Trophoblast cell (in vitro differentiated cells and primary cell): Measurements from ENCODE around the gene RNF182.
A peak's percentile ranks its signal among the peaks of the same experiment; 100 is the strongest.

Experiments used
- DNase-seq, 2 donors: peaks; one replicate each; pipeline ENCODE4 v3.0.0-alpha.2; 2016
- H2AFZ ChIP-seq: 2 replicates; pipeline ENCODE4 v1.6.1; 2013; ENCODE audit warnings: low read length, moderate library complexity, mild to moderate bottlenecking; ENCODE audit not compliant: insufficient read depth, poor library complexity
- H2AK5ac ChIP-seq: 2 replicates; pipeline ENCODE4 v1.6.1; 2013; ENCODE audit warnings: mild to moderate bottlenecking, low read length
- H2BK120ac ChIP-seq: 2 replicates; pipeline ENCODE4 v1.6.1; 2013; ENCODE audit warnings: low read length, mild to moderate bottlenecking, moderate library complexity; ENCODE audit not compliant: insufficient read depth, poor library complexity
- H2BK12ac ChIP-seq: 2 replicates; pipeline ENCODE4 v1.6.1; 2013; ENCODE audit warnings: mild to moderate bottlenecking, low read length, moderate library complexity
- H2BK5ac ChIP-seq: 2 replicates; pipeline ENCODE4 v1.6.1; 2013; ENCODE audit warnings: low read length, low read depth, moderate library complexity, mild to moderate bottlenecking; ENCODE audit not compliant: poor library complexity
- H3K14ac ChIP-seq: 2 replicates; pipeline ENCODE4 v1.6.1; 2013; ENCODE audit warnings: mild to moderate bottlenecking, low read length
- H3K18ac ChIP-seq: 2 replicates; pipeline ENCODE4 v1.6.1; 2013; ENCODE audit warnings: mild to moderate bottlenecking, low read length
- H3K23ac ChIP-seq: 2 replicates; pipeline ENCODE4 v1.6.1; 2013; ENCODE audit warnings: low read length
- H3K27ac ChIP-seq: 2 replicates; pipeline ENCODE4 v1.5.1; 2013; ENCODE audit warnings: low read depth, mild to moderate bottlenecking, inconsistent platforms, low read length, moderate library complexity
- H3K27me3 ChIP-seq: 2 replicates; pipeline ENCODE4 v1.6.1; 2013; ENCODE audit warnings: inconsistent platforms, mild to moderate bottlenecking, low read length, moderate library complexity; ENCODE audit not compliant: insufficient read depth
- H3K36me3 ChIP-seq, 2 experiments: 1 replicate in 1 of 2; 2 replicates in 1 of 2; pipeline ENCODE4 v1.6.1; 2013; ENCODE audit warnings: low read length in 2 of 2, mild to moderate bottlenecking in 2 of 2, moderate library complexity in 1 of 2; ENCODE audit not compliant: insufficient read depth in 2 of 2, control insufficient read depth in 1 of 2
- H3K4ac ChIP-seq: 2 replicates; pipeline ENCODE4 v1.6.1; 2013; ENCODE audit warnings: low read depth, mild to moderate bottlenecking, low read length, moderate library complexity
- H3K4me1 ChIP-seq, 2 experiments: 1 replicate in 1 of 2; 2 replicates in 1 of 2; pipeline ENCODE4 v1.6.1; 2013; ENCODE audit warnings: low read length in 2 of 2, mild to moderate bottlenecking in 2 of 2, moderate library complexity in 1 of 2; ENCODE audit not compliant: insufficient read depth in 2 of 2, control insufficient read depth in 1 of 2
- H3K4me2 ChIP-seq: 2 replicates; pipeline ENCODE4 v1.6.1; 2013; ENCODE audit warnings: inconsistent platforms, mild to moderate bottlenecking, low read length, moderate library complexity
- H3K4me3 ChIP-seq: 2 replicates; pipeline ENCODE4 v1.5.1; 2013; ENCODE audit warnings: mild to moderate bottlenecking, low read depth, low read length, inconsistent platforms
- H3K79me1 ChIP-seq: one replicate; pipeline ENCODE4 v1.6.1; 2013; ENCODE audit warnings: low read length
- H3K79me2 ChIP-seq: 2 replicates; pipeline ENCODE4 v1.6.1; 2013; ENCODE audit warnings: low read length, mild to moderate bottlenecking; ENCODE audit not compliant: control insufficient read depth, insufficient read depth, poor library complexity
- H3K9ac ChIP-seq: 2 replicates; pipeline ENCODE4 v1.6.1; 2013; ENCODE audit warnings: mild to moderate bottlenecking, low read length
- H3K9me3 ChIP-seq: 2 replicates; pipeline ENCODE4 v1.6.1; 2013; ENCODE audit warnings: low read depth, mild to moderate bottlenecking, control low read depth, inconsistent platforms, low read length; ENCODE audit not compliant: insufficient read depth
- H4K12ac ChIP-seq: 2 replicates; pipeline ENCODE4 v1.6.1; 2013; ENCODE audit warnings: low read depth, mild to moderate bottlenecking, low read length, moderate library complexity
- H4K8ac ChIP-seq: 2 replicates; pipeline ENCODE4 v1.6.1; 2013; ENCODE audit warnings: low read depth, mild to moderate bottlenecking, low read length, moderate library complexity
- H4K91ac ChIP-seq: one replicate; pipeline ENCODE4 v1.6.1; 2013; ENCODE audit warnings: low read depth, mild to moderate bottlenecking, low read length, moderate library complexity
- WGBS: extraction: QIAGEN DNeasy Blood & Tissue Kit; methylation state at CpG from one replicate; pipeline ENCODE4 v1.1.7; 2013; ENCODE audit warnings: missing lambda C conversion rate; ENCODE audit not compliant: insufficient read length, insufficient coverage; ENCODE audit errors: extremely low coverage; 5-methylcytosine and 5-hydroxymethylcytosine counted together

The RNF182 gene

DNA sequence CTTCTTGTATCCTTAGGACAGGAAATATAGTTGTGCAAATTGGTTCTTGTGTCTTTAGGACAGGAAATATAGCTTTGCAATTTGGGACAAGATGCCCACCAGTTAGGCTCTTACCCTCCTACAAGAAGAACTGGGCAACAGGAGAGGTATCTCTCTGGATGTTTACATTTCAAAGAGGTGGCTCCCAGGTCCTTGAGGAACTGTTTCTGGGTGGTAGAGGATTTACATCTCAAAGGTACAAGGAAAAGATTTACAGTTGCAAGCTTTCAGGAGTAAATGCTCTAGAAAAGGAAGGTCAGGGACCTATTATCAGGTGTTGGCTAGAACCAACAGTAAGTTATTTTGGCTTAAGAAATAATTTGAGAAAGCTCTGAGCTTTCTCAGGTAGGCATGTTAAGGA is 19.2 kb downstream of the RNF182 start:
- H3K4me2 ChIP-seq: no peak overlapping the region
- H3K4me1 ChIP-seq: no peaks in the 10 kb centered on the region
- no peak overlapping the region for H2BK120ac ChIP-seq
- H3K9me3 ChIP-seq: peaks cover 3% of the 10 kb centered on the region
- H3K36me3 ChIP-seq: no peaks in the 10 kb centered on the region
- H2BK5ac ChIP-seq: no peak overlapping the region
- no peaks in the 10 kb centered on the region for H3K79me1 ChIP-seq
- H3K79me2 ChIP-seq: no peaks in the 10 kb centered on the region
- H3K9ac ChIP-seq: no peak overlapping the region
- no peak overlapping the region for H4K91ac ChIP-seq
- no peak overlapping the region for H2AFZ ChIP-seq
- no peak overlapping the region for H2BK12ac ChIP-seq
- H3K14ac ChIP-seq: no peak overlapping the region
- no peak overlapping the region for H3K4me3 ChIP-seq
- no peak overlapping the region for H3K18ac ChIP-seq
- no peak overlapping the region for H4K12ac ChIP-seq
- DNase-seq: no peak
- H4K8ac ChIP-seq: no peak overlapping the region
- H3K27ac ChIP-seq: no peak overlapping the region
- H3K4ac ChIP-seq: no peak overlapping the region
- H3K23ac ChIP-seq: no peak overlapping the region
- H3K27me3 ChIP-seq: no peaks in the 10 kb centered on the region
- H2AK5ac ChIP-seq: no peak overlapping the region

DNA sequence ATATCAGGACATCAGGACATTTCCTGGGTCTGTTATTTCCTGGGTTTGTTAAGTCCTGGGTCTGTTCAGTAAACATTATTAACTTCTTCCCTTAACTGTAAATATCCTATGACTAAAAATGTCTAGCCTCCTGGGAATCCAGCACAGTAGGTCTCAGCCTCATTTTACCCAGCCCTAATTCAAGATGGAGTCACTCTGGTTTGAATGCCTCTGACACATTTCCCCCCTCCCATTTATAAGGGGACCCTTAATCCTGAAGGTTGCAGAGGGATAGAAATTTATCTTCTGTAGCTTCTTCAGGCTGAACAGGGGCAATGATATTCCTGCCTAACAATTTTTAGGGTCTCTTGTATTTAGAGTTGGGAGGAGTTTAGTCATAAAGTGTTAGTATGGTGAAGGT is 21.8 kb downstream of the RNF182 start:
- Histone ChIP-seq H3K27me3 (no peaks in the 10 kb centered on the region), H3K36me3 (no peaks in the 10 kb centered on the region), H3K9me3 (peaks cover 6% of the 10 kb centered on the region), H4K8ac (no peak overlapping the region), H4K91ac (no peak overlapping the region), H3K18ac (no peak overlapping the region), H2BK5ac (no peak overlapping the region), H3K79me2 (no peaks in the 10 kb centered on the region), H3K4ac (no peak overlapping the region), H3K9ac (no peak overlapping the region), H2AK5ac (no peak overlapping the region), H3K4me1 (no peaks in the 10 kb centered on the region), H3K14ac (no peak overlapping the region), H2BK12ac (no peak overlapping the region), H2AFZ (no peak overlapping the region), H3K27ac (no peak overlapping the region), H4K12ac (no peak overlapping the region), H3K4me2 (no peak overlapping the region), H3K23ac (no peak overlapping the region), H3K4me3 (no peak overlapping the region), H2BK120ac (no peak overlapping the region), H3K79me1 (no peaks in the 10 kb centered on the region)
- DNase-seq: no peak

DNA sequence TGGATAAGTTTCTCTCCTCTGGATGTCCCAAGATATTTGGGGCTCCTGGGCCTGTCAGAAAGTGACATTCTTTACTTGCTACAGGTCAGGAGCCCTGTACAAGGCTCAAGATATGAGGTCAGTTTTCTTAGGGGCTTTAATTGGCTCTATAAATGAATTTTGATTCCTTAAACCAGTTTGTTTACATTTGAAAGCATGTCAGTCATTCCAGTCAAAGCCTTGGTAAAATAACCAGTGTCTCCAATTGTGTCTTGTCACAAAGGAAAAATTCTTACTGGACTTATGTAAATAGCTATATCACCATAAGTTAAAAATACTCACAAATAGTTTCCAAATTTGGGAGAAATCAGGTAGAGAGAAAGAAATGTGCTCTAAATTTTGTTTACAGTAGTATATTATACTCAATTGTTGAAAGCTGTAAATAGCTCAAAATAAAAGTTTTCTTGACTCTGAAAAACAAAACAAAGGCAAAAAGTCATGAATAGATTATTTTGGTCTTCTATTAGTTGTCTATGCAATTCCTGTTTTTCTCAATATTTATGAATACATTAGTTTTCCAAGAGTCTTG is 22.9 kb downstream of the RNF182 start:
- H2BK120ac ChIP-seq: no peak overlapping the region
- DNase-seq: no peak
- no peaks in the 10 kb centered on the region for H3K4me1 ChIP-seq
- no peak overlapping the region for H3K23ac ChIP-seq
- H3K14ac ChIP-seq: no peak overlapping the region
- no peak overlapping the region for H3K27ac ChIP-seq
- H2BK12ac ChIP-seq: no peak overlapping the region
- H3K36me3 ChIP-seq: no peaks in the 10 kb centered on the region
- peaks cover 2% of the 10 kb centered on the region for H3K9me3 ChIP-seq
- H3K27me3 ChIP-seq: no peaks in the 10 kb centered on the region
- H3K18ac ChIP-seq: no peak overlapping the region
- H4K12ac ChIP-seq: no peak overlapping the region
- peaks cover 6% of the 10 kb centered on the region for H3K79me1 ChIP-seq
- H3K4me2 ChIP-seq: no peak overlapping the region
- H3K79me2 ChIP-seq: no peaks in the 10 kb centered on the region
- H4K91ac ChIP-seq: no peak overlapping the region
- no peak overlapping the region for H2BK5ac ChIP-seq
- no peak overlapping the region for H2AFZ ChIP-seq
- no peak overlapping the region for H3K4ac ChIP-seq
- no peak overlapping the region for H2AK5ac ChIP-seq
- H3K4me3 ChIP-seq: no peak overlapping the region
- H4K8ac ChIP-seq: no peak overlapping the region
- no peak overlapping the region for H3K9ac ChIP-seq

DNA sequence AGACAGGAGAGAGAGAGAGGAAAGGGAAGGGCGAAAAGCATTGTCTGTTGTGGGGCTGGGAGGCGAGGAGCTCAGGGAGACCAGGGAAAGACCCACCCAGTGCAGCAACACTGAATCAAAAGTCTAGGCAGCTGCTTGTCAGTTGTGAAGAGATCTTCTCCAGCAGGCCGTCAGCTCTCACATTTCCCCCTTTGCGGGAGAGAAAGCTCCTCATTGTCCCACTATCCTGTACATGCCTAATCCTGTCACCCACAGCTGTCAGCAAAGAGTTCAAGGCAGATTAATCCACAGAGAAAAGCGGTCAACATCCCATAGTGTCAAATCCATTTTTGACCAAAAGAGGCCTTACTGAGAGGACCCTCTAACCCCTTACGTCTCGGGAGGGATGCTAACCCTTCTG is 27.3 kb downstream of the RNF182 start:
- peaks cover 0 to 7% of the 10 kb centered on the region in 2 experiments for H3K4me1 ChIP-seq
- H2AK5ac ChIP-seq: peak overlapping the region; percentile 23
- no CpG with 5 or more reads among the region's 7 CpGs for WGBS
- peak overlapping the region; percentile 45 for H3K14ac ChIP-seq
- H3K79me1 ChIP-seq: peaks cover 6% of the 10 kb centered on the region
- no peaks in the 10 kb centered on the region for H3K27me3 ChIP-seq
- H3K23ac ChIP-seq: no peak overlapping the region
- H3K9ac ChIP-seq: no peak overlapping the region
- H3K36me3 ChIP-seq: no peaks in the 10 kb centered on the region
- no peaks in the 10 kb centered on the region for H3K79me2 ChIP-seq
- no peak overlapping the region for H3K4me2 ChIP-seq
- peak overlapping the region; percentile 31 for H2BK120ac ChIP-seq
- H3K4ac ChIP-seq: no peak overlapping the region
- H3K27ac ChIP-seq: no peak overlapping the region
- peak overlapping the region; percentile 65 for H2BK12ac ChIP-seq
- peak overlapping the region; percentile 42 for H4K91ac ChIP-seq
- no peak for DNase-seq
- H3K9me3 ChIP-seq: peaks cover 2% of the 10 kb centered on the region
- peak overlapping the region; percentile 40 for H3K18ac ChIP-seq
- H4K12ac ChIP-seq: no peak overlapping the region
- no peak overlapping the region for H3K4me3 ChIP-seq
- peak overlapping the region; percentile 3 for H2BK5ac ChIP-seq
- no peak overlapping the region for H4K8ac ChIP-seq
- H2AFZ ChIP-seq: no peak overlapping the region
